GM12892 (cell line): ENCODE data around the gene AQP3.

Source experiments
- DNase-seq: peaks from one replicate; pipeline ENCODE4 v3.0.0; 2011; ENCODE audit not compliant: insufficient read length
- FAIRE-seq: peaks from 2 replicates; lab custom pipeline; 2011; peaks lifted over from hg19 to GRCh38; lab: Jason Lieb, UNC
- POLR2A ChIP-seq: IDR thresholded peaks from 2 replicates; pipeline ENCODE4 v1.6.1; 2011; ENCODE audit warnings: low read depth, low read length, control low read depth
- POLR2AphosphoS5 ChIP-seq: IDR thresholded peaks from 2 replicates; pipeline ENCODE4 v1.6.1; 2011; ENCODE audit warnings: low read depth, low read length, control low read depth
- TAF1 ChIP-seq: IDR thresholded peaks from 2 replicates; pipeline ENCODE4 v1.6.1; 2011; ENCODE audit warnings: low read depth, mild to moderate bottlenecking, control low read depth, low read length, borderline replicate concordance

AQP3 gene

DNA sequence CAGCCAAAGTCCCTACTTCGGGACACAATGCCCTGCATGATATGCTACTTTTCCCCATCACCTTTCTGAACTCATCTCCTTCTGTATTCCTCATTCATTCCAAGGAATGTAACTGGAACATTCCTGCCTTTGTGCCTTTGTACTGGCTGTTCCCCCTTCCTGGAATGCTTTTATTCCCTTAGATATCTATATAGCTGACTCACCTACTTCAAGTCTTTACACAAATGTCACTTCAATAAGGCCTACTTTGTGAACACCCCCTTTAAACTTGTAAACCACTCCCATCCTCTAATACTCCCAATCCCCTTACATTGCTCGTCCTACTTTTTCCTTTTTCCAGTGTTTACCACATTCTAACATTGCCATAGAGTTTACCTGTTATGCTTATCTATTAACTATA, 24.0 kb upstream of the AQP3 start:
- DNase-seq (no peak), FAIRE-seq (no peak)
- no peak for TF ChIP-seq POLR2AphosphoS5

DNA sequence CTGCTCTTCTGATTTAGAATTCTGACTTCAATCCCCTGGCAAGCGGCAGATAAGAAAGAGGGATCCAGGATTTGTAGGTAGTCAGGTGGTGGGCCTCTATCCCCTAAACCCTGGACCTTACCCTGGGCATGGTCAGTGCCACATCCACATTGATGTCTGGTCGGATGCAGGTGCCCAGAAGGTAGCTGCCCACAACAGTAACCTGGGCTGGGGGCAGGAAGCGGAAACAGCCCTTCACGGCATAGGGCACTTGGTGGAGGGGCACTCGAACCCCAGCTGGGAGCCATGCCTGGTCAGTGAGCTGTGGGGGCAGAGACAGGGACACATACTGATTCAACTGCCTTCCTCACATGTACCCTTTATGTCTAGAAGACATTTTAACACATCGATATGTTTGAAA, 22.5 kb upstream of the AQP3 start:
- DNase-seq: no peak
- no peak for FAIRE-seq
- no peak for TF ChIP-seq TAF1

DNA sequence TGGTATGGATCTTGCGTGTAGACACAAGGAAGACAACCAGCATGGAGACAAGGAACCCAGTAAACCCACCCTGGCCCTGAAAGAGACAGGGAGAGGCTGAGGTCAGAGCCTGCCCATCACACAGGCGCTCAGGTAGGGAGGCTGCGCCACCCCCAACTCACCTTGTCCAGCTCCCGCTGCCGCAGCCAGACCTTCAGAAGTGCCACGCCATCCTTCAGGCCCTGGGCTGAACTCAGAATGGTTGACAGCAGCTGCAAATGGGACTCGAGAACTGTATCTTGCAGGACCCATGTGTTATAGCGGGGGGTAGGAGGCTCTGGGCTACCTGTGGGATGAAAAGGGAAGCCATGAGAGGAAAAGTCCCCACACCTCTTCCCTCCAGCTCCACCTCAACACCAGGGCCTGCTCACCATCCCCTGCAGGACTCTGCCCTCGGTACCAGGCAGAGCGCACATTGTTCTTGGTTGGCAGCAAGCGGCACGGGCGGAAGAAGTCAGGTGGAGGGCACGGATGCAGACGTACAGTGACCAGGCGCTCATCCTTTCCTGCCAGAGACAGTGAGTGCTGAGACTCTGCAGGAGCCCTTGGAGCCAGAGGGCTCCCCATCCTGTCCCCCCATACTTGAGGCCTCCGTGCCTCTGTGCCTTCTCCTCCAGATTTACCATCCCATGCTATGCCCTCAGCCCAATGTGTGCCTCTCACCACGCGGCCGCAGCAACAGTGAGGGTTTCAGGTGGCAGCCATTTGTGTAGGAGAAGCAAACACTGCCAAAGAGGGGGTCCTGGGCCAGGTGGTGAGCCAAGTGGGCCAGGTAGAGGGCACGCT, 21.6 kb upstream of the AQP3 start:
- DNase-seq (no peak), FAIRE-seq (no peak)
- TF ChIP-seq TAF1 (no peak), POLR2AphosphoS5 (no peak), POLR2A (no peak)

DNA sequence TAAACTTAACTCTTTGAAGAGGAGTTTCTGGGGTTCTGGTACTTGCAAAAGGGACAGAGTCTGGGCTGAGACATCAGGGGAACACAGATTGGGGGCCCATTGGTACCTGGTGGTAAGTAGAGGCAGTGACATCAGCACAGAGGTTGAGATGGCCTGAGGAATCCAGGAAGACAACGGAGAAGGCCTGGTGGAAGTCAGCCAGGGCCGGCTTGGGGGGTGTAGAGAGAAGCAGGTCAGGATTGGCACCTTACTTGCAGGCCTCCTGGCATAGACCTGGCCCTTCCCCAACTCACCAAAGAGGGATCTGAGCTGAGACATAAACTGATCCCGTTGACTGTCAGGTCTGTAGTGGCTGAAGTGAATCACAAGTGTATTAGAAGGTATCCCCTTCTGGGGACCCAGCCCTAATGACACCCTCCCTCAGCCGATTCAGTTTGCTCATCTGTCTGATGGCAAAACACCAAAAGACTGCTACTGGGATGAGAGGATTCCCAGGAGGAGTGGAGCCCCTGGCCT, 20.9 kb upstream of the AQP3 start:
- TF ChIP-seq TAF1 (no peak), POLR2AphosphoS5 (no peak), POLR2A (no peak)
- FAIRE-seq (no peak), DNase-seq (peak; percentile 2)

DNA sequence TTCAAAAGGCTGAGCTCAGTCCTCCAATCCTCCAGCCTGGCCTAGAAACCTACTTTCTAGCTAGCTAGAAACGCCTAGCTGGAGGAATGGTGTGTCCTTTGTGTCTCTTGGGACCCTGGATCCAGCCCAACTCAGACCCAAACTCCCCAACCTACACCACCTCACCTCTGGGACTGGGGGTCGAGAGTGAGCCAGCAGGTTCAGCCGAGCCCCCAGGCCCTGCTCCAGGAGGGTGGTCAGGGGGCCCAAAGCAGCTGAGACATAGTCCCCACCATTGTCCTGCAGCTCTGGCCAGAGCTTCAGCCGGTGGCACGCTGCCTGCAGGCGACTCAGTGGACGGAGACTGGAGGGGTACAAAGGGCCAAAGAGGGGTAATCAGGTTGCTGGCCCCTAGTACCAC, 20.1 kb upstream of the AQP3 start:
- peak; percentile 2 for DNase-seq
- TF ChIP-seq TAF1: no peak
- no peak for TF ChIP-seq POLR2A
- no peak for TF ChIP-seq POLR2AphosphoS5
- FAIRE-seq: no peak

DNA sequence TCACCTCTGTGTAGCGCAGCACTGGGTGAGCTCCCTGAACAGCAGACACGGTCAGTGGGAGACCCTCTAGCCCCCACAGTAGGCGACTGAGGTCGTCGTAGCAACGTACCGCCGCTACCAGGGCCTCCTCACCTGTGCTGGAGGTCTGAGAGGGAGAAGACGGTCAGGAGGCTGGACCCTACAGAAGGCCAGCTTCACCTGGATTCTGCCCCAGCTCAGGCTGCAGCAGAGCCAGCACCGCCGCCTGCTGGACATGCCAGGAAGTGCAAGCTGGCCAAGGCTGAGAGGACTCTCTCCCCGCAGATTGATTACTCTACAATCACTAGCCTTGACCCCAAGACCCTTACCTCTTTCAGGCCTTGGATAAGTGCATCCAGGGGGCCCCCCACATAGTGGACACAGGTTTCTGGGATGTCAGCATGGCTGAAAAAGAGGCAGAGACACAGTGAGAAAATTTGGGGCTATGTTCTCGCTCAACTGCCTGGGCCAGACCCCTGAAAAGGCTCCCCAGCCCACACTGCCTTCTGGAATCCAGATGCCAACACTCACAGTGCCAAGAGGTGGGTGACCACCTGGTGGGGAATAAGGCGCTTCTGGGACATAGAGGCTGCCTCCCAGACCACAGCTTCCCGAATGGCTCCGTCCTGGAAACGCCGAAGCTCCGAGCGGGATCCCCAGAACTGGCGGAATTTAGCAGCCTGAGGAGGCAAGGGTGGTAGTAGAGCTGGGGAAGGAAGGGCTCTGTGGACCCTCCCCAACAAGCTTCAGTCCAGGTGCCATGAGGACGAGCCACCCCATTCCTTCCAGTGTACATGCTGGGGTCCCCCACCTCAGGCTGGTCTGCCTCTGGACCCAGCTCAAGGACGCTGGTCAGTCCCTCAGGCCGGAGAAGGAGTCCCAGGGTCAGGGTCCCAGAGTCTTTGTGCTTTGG, 19.4 kb upstream of the AQP3 start:
- DNase-seq: peak; percentile 77
- no peak for TF ChIP-seq TAF1
- TF ChIP-seq POLR2AphosphoS5: no peak
- TF ChIP-seq POLR2A: no peak
- FAIRE-seq: peak; percentile 78

DNA sequence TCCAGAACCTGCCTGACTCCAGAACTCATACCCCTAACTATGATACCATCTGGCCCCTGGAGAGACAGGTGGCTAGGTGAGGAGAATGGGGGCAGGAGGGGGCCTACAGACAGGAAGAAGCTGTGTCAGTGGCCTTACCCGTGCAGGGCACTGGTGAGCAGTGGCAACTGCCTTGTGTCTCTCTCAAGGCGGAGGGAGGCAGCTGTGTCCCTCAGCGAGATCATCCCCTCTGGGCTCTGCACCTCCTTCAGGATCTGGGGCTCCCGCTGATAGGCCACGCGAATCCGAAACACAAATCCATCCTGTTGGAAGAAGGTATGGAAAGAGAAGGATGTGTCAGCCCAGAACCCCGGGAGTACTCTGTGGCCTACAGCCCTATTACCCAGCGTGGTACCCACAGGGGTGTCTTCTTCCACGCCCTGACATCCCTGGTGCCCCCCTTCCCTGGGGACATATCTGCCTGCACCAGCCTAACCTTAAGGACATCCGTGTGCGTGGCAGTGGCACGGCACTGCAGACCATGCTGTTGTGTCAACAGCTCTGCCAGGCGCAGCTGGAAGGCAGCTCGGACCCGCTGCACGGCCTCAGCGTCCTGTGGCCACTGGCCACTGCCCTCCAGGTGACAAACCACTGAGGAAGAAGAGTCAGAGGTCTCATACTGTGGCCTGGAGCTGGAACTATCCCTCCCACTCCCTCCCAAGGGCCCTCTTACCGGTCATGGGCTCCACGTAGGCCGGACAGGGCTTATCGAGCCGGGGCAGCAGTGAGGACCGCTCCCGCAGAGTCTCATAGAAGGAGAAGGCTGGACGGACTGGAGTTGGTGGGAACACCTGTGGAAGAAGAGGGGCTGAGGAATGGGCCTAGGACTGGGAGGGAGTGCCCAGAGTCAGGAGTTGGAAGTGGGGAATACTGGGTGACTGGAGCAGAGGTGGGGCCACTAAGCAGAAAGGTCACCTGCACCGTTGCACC, 18.5 kb upstream of the AQP3 start:
- no peak for FAIRE-seq
- no peak for TF ChIP-seq POLR2AphosphoS5
- no peak for TF ChIP-seq POLR2A
- no peak for TF ChIP-seq TAF1
- DNase-seq: peak; percentile 8

DNA sequence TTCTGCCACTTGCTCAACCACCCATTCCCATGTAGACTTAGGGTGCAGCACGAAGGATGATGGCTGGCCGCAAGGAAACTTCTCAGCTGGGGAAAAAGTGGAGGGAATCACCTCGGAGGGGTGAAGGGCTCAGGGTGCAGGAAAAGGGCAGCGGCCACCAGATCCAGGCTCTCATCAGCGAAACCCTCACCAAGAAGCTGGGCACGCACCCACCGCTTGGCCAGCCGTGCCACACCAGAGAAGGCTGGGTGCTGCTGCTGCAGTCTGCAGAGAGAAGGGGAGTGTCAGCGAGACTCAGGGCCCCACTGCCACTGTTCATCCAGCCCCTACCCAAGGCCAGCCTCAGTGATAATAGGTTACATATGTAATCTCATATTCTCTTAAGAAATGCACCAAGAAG, 17.7 kb upstream of the AQP3 start:
- DNase-seq: peak; percentile 7
- FAIRE-seq: no peak
- TF ChIP-seq POLR2A: no peak
- TF ChIP-seq TAF1: no peak
- TF ChIP-seq POLR2AphosphoS5: no peak

DNA sequence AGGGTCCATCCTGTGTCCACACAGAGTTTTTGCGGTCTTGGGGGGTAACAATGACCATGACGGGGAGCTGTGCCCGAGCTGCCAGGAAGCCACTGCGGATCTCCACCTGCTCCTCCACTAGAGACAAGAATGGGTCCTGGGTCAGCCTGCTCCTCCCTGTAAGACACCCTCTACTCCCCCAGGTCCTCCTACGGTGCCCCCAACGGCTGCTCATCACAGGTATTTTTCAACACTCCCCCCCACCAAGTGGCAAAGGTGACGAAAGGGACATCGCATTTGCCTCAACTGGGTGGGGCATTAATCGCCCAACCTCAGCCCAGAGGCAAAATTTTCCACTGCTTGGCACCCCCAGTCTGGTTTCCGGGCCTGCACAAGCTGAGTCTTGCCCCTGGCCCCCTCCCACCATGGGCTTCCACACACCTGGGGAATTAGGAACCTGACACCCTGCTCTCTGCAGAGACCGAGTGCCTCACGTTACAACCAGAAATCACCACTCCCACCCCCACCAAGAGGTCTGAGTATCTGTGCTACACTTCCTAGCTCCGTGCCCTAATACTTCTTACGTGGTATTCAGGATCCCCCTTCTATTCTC, 16.7 kb upstream of the AQP3 start:
- DNase-seq (peak; percentile 1), FAIRE-seq (no peak)
- TF ChIP-seq POLR2A: no peak
- TF ChIP-seq TAF1: no peak
- TF ChIP-seq POLR2AphosphoS5: no peak

DNA sequence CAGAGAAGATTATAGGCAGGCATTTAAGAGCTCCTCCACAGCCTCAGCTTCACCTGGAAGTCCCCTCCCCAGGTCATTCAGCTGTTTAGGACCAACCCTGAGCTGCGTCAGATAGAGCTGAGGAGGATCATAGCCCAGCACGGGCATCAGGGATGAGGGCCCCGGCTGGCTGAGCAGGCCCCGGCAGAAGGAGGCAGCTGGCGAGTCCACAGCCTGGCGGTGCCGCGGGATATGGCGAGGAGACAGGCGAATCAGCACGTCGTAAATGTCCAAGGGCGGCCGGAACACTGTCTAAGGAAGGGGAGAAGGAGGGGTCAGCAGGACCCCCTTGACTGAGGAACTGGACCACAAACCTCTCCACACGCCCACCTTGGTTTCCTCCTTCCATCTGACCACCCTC, 15.8 kb upstream of the AQP3 start:
- DNase-seq (peak; percentile 1), FAIRE-seq (no peak)
- TF ChIP-seq POLR2A: no peak
- no peak for TF ChIP-seq POLR2AphosphoS5
- TF ChIP-seq TAF1: no peak
